Vagina (tissue), 2 donors: ENCODE data around the gene AP1B1. TPM values are rescaled to one million over a fixed set of nuclear protein-coding genes. Genes with fewer than 3 reads are reported as not detected.
A peak's percentile ranks its signal among the peaks of the same experiment; 100 is the strongest.

Source experiments
- DNase-seq, 2 donors: peaks; one replicate each; pipeline ENCODE4 v3.0.0-alpha.2; 2017; ENCODE audit errors: extremely low spot score in 2 of 2
- H3K27ac ChIP-seq: fragments of 200-600 bp; sonication (generic); one replicate; pipeline ENCODE4 v1.5.1; 2019
- H3K27me3 ChIP-seq: fragments of 200-600 bp; sonication (generic); one replicate; pipeline ENCODE4 v1.5.1; 2019
- H3K36me3 ChIP-seq, 2 donors: fragments of 200-600 bp; sonication (generic); one replicate each; pipeline ENCODE4 v1.5.1; 2017 to 2019
- H3K4me1 ChIP-seq: fragments of 200-600 bp; sonication (generic); one replicate; pipeline ENCODE4 v1.5.1; 2019
- H3K4me3 ChIP-seq, 2 donors: fragments of 200-600 bp; sonication (generic); 1 replicate in 1 of 2; 2 replicates in 1 of 2; pipeline ENCODE4 v1.5.1; 2016 to 2019
- H3K9me3 ChIP-seq: fragments of 200-600 bp; sonication (generic); one replicate; pipeline ENCODE4 v1.5.1; 2019
- CTCF ChIP-seq, 3 experiments: fragments of 450-650 bp in 2 of 3; fragments of 200-600 bp in 1 of 3; sonication (generic) in 1 of 3; IDR thresholded peaks; one replicate each; pipeline ENCODE4 v1.5.1; 2017 to 2019; ENCODE audit warnings: antibody characterized with exemption in 3 of 3, mild to moderate bottlenecking in 2 of 3, moderate library complexity in 2 of 3
- POLR2A ChIP-seq, 2 donors: fragments of 450-650 bp; IDR thresholded peaks; one replicate each; pipeline ENCODE4 v1.6.1; 2017; ENCODE audit warnings: antibody characterized with exemption in 2 of 2, mild to moderate bottlenecking in 2 of 2, moderate library complexity in 2 of 2
- POLR2AphosphoS5 ChIP-seq, 2 donors: sonication (generic); formaldehyde crosslinking; IDR thresholded peaks; one replicate each; pipeline ENCODE4 v1.9.0; 2017; ENCODE audit warnings: antibody characterized with exemption in 2 of 2, mild to moderate bottlenecking in 2 of 2, low read depth in 1 of 2; ENCODE audit not compliant: insufficient read depth in 1 of 2
- intact Hi-C: fragments of 100-400 bp; cut with DNase I; formaldehyde crosslinking; loops from one replicate; pipeline ENCODE4 v1.15.1; 2023
- total RNA-seq: library from RNA; depleted of rRNA; stranded (reverse); fragments of >200 nt; gene quantifications from one replicate; pipeline ENCODE4 v1.2.3, GENCODE V29; 2016

Gene AP1B1
- total RNA-seq, 1 donor from 2014 or later: 60.9 TPM

GRCh38 chr22:29394931-29395581, 6.7 kb upstream of the AP1B1 start:
- no peak for TF ChIP-seq POLR2AphosphoS5 (IDR thresholded peaks at IDR 0.05; ENCODE audit: insufficient read depth in 1 of 2, low read depth in 1 of 2)
- peak; percentile 42 to 68 (median 51) for TF ChIP-seq CTCF (IDR thresholded peaks at IDR 0.05)
- TF ChIP-seq POLR2A (IDR thresholded peaks at IDR 0.05): no peak
- Histone ChIP-seq H3K36me3 (no peaks in the 10 kb centered on the region), H3K4me3 (no peak overlapping the region), H3K27ac (no peak overlapping the region), H3K27me3 (no peaks in the 10 kb centered on the region), H3K4me1 (no peaks in the 10 kb centered on the region), H3K9me3 (no peaks in the 10 kb centered on the region)
- DNase-seq: peak in 1 of 2 donors; percentile 65
- intact Hi-C loops: loop anchor here (10.0 kb wide), 1 partner anchor 140 kb away; no protein-coding TSS in a partner anchor

GRCh38 chr22:29393019-29393608, 4.7 kb upstream of the AP1B1 start:
- no peaks in the 10 kb centered on the region for H3K27me3 ChIP-seq
- peaks cover 9% of the 10 kb centered on the region for H3K4me1 ChIP-seq
- H3K4me3 ChIP-seq: no peak overlapping the region
- no peak overlapping the region for H3K27ac ChIP-seq
- DNase-seq: peak in 1 of 2 donors; percentile 34
- TF ChIP-seq POLR2A (IDR thresholded peaks at IDR 0.05) (no peak), CTCF (IDR thresholded peaks at IDR 0.05) (no peak), POLR2AphosphoS5 (IDR thresholded peaks at IDR 0.05; ENCODE audit: insufficient read depth in 1 of 2, low read depth in 1 of 2) (no peak)
- intact Hi-C loops: loop anchor here (10.0 kb wide), 1 partner anchor 142 kb away; no protein-coding TSS in a partner anchor
- no peaks in the 10 kb centered on the region for H3K36me3 ChIP-seq
- H3K9me3 ChIP-seq: no peaks in the 10 kb centered on the region

GRCh38 chr22:29391546-29391945, 3.2 kb upstream of the AP1B1 start:
- H3K4me1 ChIP-seq: peaks cover 23% of the 10 kb centered on the region
- no peak for TF ChIP-seq POLR2A (IDR thresholded peaks at IDR 0.05)
- no peak for DNase-seq
- H3K27ac ChIP-seq: no peak overlapping the region
- intact Hi-C loops: loop anchor here (10.0 kb wide), 1 partner anchor 143 kb away; no protein-coding TSS in a partner anchor
- H3K36me3 ChIP-seq: no peaks in the 10 kb centered on the region
- H3K4me3 ChIP-seq: no peak overlapping the region
- no peaks in the 10 kb centered on the region for H3K9me3 ChIP-seq
- H3K27me3 ChIP-seq: no peaks in the 10 kb centered on the region

- no peak for TF ChIP-seq CTCF (IDR thresholded peaks at IDR 0.05)
- TF ChIP-seq POLR2A (IDR thresholded peaks at IDR 0.05): no peak
- no peak for TF ChIP-seq POLR2AphosphoS5 (IDR thresholded peaks at IDR 0.05; ENCODE audit: insufficient read depth in 1 of 2, low read depth in 1 of 2)
- H3K4me3 ChIP-seq: no peak overlapping the region
- no peaks in the 10 kb centered on the region for H3K36me3 ChIP-seq
- intact Hi-C loops: loop anchor here (10.0 kb wide), 1 partner anchor 145 kb away; no protein-coding TSS in a partner anchor
- H3K9me3 ChIP-seq: no peaks in the 10 kb centered on the region
- peaks cover 36% of the 10 kb centered on the region for H3K4me1 ChIP-seq
- H3K27ac ChIP-seq: no peak overlapping the region
- DNase-seq: no peak
- no peaks in the 10 kb centered on the region for H3K27me3 ChIP-seq
Measured at GRCh38 chr22:29390270-29390669, 1.9 kb upstream of the AP1B1 start.

DNA sequence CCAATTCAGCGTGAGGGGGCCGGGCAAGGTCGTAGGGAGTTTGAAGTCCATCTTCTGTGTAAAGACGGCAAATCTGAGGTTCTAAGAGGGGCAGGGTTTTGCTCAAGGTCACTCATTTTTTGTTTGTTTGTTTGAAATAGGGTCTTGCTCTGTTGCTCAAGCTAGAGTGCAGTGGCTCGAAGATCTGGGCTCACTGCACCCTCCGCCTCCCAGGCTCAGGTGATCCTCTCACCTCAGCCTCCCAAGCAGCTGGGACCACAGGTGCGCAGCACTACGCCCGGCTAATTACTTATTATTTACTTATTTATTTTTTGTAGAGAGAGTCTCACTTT, 355 bp upstream of the AP1B1 start:
- Histone ChIP-seq H3K27ac (peak overlapping the region; percentile 86), H3K27me3 (no peaks in the 10 kb centered on the region), H3K36me3 (no peaks in the 10 kb centered on the region), H3K9me3 (no peaks in the 10 kb centered on the region), H3K4me3 (peak overlapping the region; percentile 61 to 93), H3K4me1 (peaks cover 49% of the 10 kb centered on the region)
- DNase-seq: no peak
- intact Hi-C loops: loop anchor here (10.0 kb wide), 1 partner anchor 74 kb away; the partner anchor contains the start of gene RASL10A
- TF ChIP-seq POLR2AphosphoS5 (IDR thresholded peaks at IDR 0.05; ENCODE audit: insufficient read depth in 1 of 2, low read depth in 1 of 2) (no peak), POLR2A (IDR thresholded peaks at IDR 0.05) (no peak), CTCF (IDR thresholded peaks at IDR 0.05) (no peak)
